RWPE1 (cell line): ENCODE measurements around the gene GSG1L.

ENCODE experiments used
- CTCF ChIA-PET: fragments of 350-600 bp; sonication (Branson Sonifier 250); formaldehyde crosslinking; extraction: SDS; loops from one replicate; lab custom pipeline; 2021; lab: Yijun Ruan, JAX
- POLR2A ChIA-PET: fragments of 400-600 bp; formaldehyde crosslinking; extraction: SDS; loops from one replicate; lab custom pipeline; 2020; ENCODE audit warnings: antibody characterized with exemption; ENCODE audit not compliant: low non-redundant PET; lab: Yijun Ruan, JAX
- DNase-seq: peaks from one replicate; pipeline ENCODE4 v3.0.0; 2012; ENCODE audit warnings: low spot score
- H3K27ac ChIP-seq: fragments of 450-650 bp; 2 replicates; pipeline ENCODE4 v1.5.1; 2017
- CTCF ChIP-seq: fragments of 450-650 bp; conservative IDR thresholded peaks from 2 replicates; pipeline ENCODE4 v1.5.1; 2017; ENCODE audit warnings: low read depth, mild to moderate bottlenecking

GSG1L gene

GRCh38 chr16:27749946-27750345, 313.6 kb downstream of the GSG1L start:
- TF ChIP-seq CTCF = no peak
- no peak for DNase-seq
- ChIA-PET POLR2A (interaction anchor here (0.6 kb wide), 1 partner anchor 64 kb away, joined by 12 read pairs; no protein-coding TSS in a partner anchor), CTCF (no interaction called here)
- H3K27ac ChIP-seq = peak overlapping the region; percentile 82

GRCh38 chr16:27749547-27749875, 314.0 kb downstream of the GSG1L start:
- ChIA-PET POLR2A (interaction anchor here (0.6 kb wide), 1 partner anchor 65 kb away, joined by 12 read pairs; no protein-coding TSS in a partner anchor), CTCF (no interaction called here)
- H3K27ac ChIP-seq = peak overlapping the region; percentile 82
- TF ChIP-seq CTCF = no peak
- no peak for DNase-seq

GRCh38 chr16:27748868-27749546, 314.5 kb downstream of the GSG1L start:
- peak; percentile 85 for DNase-seq
- peak overlapping the region; percentile 82 for H3K27ac ChIP-seq
- no peak for TF ChIP-seq CTCF
- ChIA-PET CTCF (no interaction called here), POLR2A (no interaction called here)

- peak overlapping the region; percentile 82; the same call in 1 of the 2 replicates for H3K27ac ChIP-seq
- TF ChIP-seq CTCF = no peak
- no peak for DNase-seq
- ChIA-PET POLR2A (no interaction called here), CTCF (no interaction called here)
These were observed 315.6 kb downstream of the GSG1L start for GRCh38 chr16:27747946-27748345.

- H3K27ac ChIP-seq = no peak overlapping the region
- no peak for DNase-seq
- CTCF ChIA-PET = no interaction called here
- TF ChIP-seq CTCF = no peak
- POLR2A ChIA-PET = no interaction called here
These were observed 317.2 kb downstream of the GSG1L start for GRCh38 chr16:27746076-27746855.

GRCh38 chr16:27745348-27745747, 318.2 kb downstream of the GSG1L start:
- H3K27ac ChIP-seq = no peak overlapping the region
- no peak for DNase-seq
- ChIA-PET CTCF (no interaction called here), POLR2A (interaction anchor here (0.6 kb wide), 1 partner anchor 14 kb away, joined by 11 read pairs; no protein-coding TSS in a partner anchor)
- TF ChIP-seq CTCF = no peak
